HG03095 (cell line): Measurements from ENCODE around the gene FN3K.

ENCODE experiments used
- ATAC-seq: cut with Tn5 transposase; IDR thresholded peaks from one replicate; pipeline ENCODE4 v1.9.1; 2021; ENCODE audit warnings: moderate library complexity; ENCODE audit not compliant: unreplicated experiment

The FN3K gene

GRCh38 chr17:82793974-82794630 lies 58.7 kb downstream of the FN3K start:
- ATAC-seq = no peak

DNA sequence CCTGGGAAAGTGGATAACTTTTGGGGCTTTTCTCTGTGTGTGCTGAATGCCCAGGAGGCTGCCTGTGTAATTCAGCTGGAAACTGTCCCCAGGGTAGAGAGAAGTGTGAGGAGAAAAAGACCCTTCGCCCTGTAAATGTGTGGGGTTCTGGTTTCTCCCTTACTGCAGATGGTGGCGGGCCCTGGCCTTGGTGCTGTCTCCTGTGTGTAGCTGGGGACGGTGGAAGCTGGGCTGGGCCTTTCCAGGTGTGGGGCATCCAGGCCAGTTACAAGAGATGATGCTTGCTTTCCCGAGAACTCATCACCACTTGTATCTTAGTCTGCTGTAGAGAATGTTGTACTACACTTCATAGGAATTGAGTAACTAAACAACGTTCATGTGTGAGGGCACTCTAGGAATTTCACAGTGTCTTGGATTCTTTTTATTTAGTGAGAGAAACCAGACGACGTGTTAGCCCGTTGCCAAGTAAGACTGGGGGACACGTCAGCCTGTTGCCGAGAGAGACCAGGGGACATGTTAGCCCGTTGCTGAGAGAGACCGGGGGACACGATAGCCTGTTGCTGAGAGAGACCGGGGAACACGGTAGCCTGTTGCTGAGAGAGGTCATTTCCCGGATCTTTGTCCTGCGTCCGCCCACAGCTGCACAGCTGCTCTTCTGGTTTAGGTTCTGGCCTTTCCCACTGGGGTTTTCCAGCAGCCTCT lies 59.5 kb downstream of the FN3K start:
- no peak for ATAC-seq

- ATAC-seq = no peak
Measured at GRCh38 chr17:82795615-82796014, 60.2 kb downstream of the FN3K start.

DNA sequence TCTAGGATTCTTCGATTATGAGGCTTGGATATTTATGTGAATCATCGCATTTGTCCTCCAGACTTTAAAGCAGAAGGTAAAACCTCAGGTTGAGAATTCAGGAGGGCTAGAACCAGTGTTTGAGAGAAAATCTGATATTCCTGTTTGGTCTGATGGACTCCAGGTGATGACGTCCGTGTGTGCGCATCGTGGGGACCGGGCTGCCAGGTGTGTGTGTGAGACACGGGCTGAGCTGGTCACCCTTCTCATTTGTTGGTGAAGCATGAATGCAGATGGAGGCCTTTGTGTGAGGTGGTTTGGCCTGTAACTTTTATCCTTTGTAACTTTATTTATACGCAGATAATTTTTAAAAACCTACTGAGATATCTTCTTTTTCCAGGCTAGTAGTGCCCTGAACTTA lies 61.6 kb downstream of the FN3K start:
- no peak for ATAC-seq

GRCh38 chr17:82798752-82799151 lies 63.3 kb downstream of the FN3K start:
- no peak for ATAC-seq

DNA sequence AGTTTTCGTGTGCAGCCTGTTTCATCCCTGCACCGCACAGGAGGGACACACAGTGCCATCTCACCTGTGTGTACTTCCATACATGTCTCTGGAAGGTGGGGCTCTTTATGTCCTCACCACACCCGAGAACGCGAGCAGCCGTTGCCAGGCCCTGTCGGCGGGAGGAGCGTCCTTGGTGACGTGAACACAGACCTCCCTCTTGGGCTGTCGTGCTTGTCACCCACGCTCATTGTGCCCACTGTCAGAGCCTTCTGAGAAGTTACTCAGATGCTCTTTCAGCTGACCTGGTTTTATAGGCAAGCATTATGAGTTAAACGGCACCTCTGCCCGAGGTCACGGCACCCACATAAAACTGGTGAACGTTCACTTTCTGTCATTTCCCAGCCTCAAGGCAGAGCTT lies 64.2 kb downstream of the FN3K start:
- ATAC-seq = no peak
